Esophagus squamous epithelium (tissue), 4 donors: ENCODE results near the gene DNAJC25.

Experiments
- CTCF ChIP-seq, 6 experiments: fragments of 450-650 bp in 4 of 6; fragments of 200-600 bp in 2 of 6; sonication (generic) in 2 of 6; IDR thresholded peaks; one replicate each; pipeline ENCODE4 v1.5.1; 2016 to 2019; ENCODE audit warnings: antibody characterized with exemption in 6 of 6, mild to moderate bottlenecking in 4 of 6, moderate library complexity in 4 of 6
- POLR2A ChIP-seq, 4 donors: fragments of 450-650 bp; IDR thresholded peaks; one replicate each; pipeline ENCODE4 v1.6.1; 2017; ENCODE audit warnings: antibody characterized with exemption in 4 of 4, mild to moderate bottlenecking in 4 of 4, moderate library complexity in 3 of 4

DNA sequence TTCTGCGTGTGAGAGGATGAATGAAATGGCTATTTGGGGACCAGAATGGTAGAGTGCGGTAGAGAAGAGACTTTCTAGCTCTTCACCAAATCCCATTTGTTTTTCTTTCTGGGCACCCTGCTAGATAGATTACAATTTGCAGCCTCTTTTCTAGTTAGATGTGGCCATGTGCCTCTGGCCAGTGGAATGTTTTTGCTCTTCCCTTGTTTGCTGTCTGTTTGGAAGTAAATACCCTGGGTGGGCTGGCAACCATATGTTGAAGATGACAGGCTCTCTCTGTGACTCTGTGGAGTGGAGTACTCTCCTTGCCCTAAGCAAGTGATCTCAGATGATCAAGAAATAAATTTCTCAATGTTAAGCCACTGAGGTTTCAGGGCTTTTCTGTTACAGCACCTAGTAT is 43.2 kb downstream of the DNAJC25 start:
- no peak for TF ChIP-seq CTCF (IDR thresholded peaks at IDR 0.05)
- TF ChIP-seq POLR2A (IDR thresholded peaks at IDR 0.05), result no peak
